Mammary microvascular endothelial cell (primary cell): Measurements from ENCODE around the gene ADIG. TPM values are rescaled to one million over a fixed set of nuclear protein-coding genes. Genes with fewer than 3 reads are reported as not detected.

Experiments
- total RNA-seq: library from RNA; depleted of rRNA; stranded (reverse); fragments of >200 nt; gene quantifications from 2 replicates; pipeline ENCODE4 v1.2.3, GENCODE V29; 2015

ADIG gene
- not detected in 2 replicates for total RNA-seq

DNA sequence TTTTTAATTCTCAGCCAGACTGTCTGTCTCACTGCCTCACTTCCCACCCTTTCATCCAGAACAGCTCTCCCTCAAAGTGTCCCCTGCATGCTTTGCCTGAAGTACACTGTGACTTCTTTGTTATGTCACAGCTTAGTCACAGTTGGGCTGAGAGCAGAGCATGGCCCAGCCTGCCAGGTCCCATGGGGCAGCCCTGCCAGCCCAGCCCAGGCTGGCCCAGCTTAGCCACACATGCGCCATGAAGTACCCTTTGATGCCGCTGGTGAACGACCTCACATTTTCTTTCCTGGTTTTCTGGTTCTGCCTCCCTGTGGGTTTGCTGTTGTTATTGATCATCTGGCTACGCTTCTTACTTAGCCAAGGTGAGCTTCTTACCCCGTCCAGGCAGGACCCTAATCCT, at the start of gene ADIG:
Gene ADIG, plus strand, starts transcription at position 185 of the 400 bp plus-strand sequence. Its CDS starts 54 bp downstream, at position 239.

DNA sequence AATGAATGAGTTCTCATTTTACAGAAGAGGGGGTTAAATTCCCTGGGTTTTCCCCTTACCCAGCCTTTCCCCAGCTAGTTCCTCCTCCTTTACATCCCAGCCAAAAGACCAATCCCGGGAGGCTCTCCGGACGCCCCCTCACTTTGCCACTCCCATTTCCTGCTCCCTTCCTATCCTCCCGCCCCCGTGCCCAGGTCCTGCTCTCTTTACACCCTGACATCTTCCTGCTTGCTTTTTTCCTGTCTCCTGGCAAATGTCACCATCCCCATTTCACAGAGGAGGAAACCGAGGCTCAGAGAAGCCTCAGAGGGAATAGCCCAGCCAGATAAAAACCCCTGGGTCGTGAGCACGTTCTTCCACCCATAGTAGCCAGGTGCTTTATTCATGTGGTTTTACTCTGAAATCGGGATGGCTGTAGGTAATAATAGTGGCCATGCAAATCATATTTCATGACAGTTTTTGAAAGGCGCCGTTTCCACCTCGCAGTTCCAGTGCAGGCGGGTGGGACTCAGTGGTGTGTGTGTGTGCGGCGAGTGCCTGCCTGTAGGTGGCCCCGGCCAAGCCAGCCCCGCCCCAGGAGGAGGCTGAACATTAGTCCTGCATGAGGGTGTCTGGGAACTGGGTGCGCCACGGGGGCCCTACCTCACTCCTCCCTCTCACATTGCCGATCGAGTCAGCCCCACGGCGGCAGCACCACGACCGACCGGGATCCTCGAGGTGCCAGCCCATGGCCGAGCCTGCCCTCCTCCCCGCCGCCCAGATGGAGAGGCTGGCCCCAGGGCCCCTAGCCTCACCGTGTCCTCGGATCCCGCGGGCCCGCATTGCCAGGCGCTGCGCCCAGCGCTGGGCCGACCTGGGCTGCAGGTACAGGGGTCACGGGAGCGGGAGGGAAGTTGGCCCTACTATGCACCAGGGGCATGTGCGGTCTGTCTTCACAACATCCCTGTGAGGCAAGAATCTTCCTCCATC, 20.5 kb downstream of the ADIG start, which contains the start of gene ARHGAP40:
Gene ARHGAP40, plus strand, starts transcription at position 594 of the 969 bp plus-strand sequence.

Other genes with a start within 250 kb of the ADIG start
- not detected in 2 replicates for gene LBP, start 234.7 kb upstream of the ADIG start, total RNA-seq
- 6.3 and 11.6 TPM in 2 replicates for gene SNHG17, start 145.9 kb upstream of the ADIG start, total RNA-seq
- 26.0 and 30.4 TPM in 2 replicates for gene RALGAPB, start 108.4 kb upstream of the ADIG start, total RNA-seq
- 0.59 and 0.87 TPM in 2 replicates for gene ARHGAP40, start 20.6 kb downstream of the ADIG start, total RNA-seq
- gene SLC32A1, start 143.3 kb downstream of the ADIG start, total RNA-seq = not detected in 2 replicates
- 10.6 and 12.0 TPM in 2 replicates for gene ACTR5, start 167.3 kb downstream of the ADIG start, total RNA-seq
- gene PPP1R16B, start 224.5 kb downstream of the ADIG start, total RNA-seq = 58.0 and 64.7 TPM in 2 replicates